HepG2 (cell line): ENCODE data around the gene FAM53C. TPM values are rescaled to one million over a fixed set of nuclear protein-coding genes. Genes with fewer than 3 reads are reported as not detected.

Experiments
- ATAD3A ChIP-seq: sonication (generic); formaldehyde crosslinking; IDR thresholded peaks from 2 replicates; pipeline ENCODE4 v1.4.0; 2020; ENCODE audit warnings: missing genetic modification reagents
- ATF2 ChIP-seq: sonication (generic); formaldehyde crosslinking; IDR thresholded peaks from 2 replicates; pipeline ENCODE4 v1.4.0; 2020; ENCODE audit warnings: missing genetic modification reagents
- ATRX ChIP-seq: sonication (generic); formaldehyde crosslinking; IDR thresholded peaks from 2 replicates; pipeline ENCODE4 v1.4.0; 2020; ENCODE audit warnings: missing genetic modification reagents, borderline replicate concordance
- CHCHD3 ChIP-seq: sonication (generic); formaldehyde crosslinking; IDR thresholded peaks from 2 replicates; pipeline ENCODE4 v1.8.0; 2022; ENCODE audit warnings: mild to moderate bottlenecking, missing genetic modification reagents, moderate library complexity
- CSRNP2 ChIP-seq: sonication (generic); formaldehyde crosslinking; conservative IDR thresholded peaks from 2 replicates; pipeline ENCODE4 v1.8.0; 2022; ENCODE audit warnings: low read depth, missing genetic modification reagents
- E2F1 ChIP-seq: sonication (generic); formaldehyde crosslinking; IDR thresholded peaks from 2 replicates; pipeline ENCODE4 v1.5.0; 2020; ENCODE audit warnings: missing genetic modification reagents
- ELF4 ChIP-seq: sonication (generic); formaldehyde crosslinking; IDR thresholded peaks from 2 replicates; pipeline ENCODE4 v1.5.0; 2020; ENCODE audit warnings: missing genetic modification reagents, mild to moderate bottlenecking, moderate library complexity, borderline replicate concordance
- GFI1 ChIP-seq: sonication (generic); formaldehyde crosslinking; IDR thresholded peaks from 2 replicates; pipeline ENCODE4 v1.5.0; 2020; ENCODE audit warnings: missing genetic modification reagents, mild to moderate bottlenecking, borderline replicate concordance
- IKZF5 ChIP-seq: IDR thresholded peaks from 2 replicates; pipeline ENCODE4 v1.6.1; 2018; ENCODE audit warnings: missing genetic modification reagents, mild to moderate bottlenecking, missing compliant biosample characterization
- KLF13 ChIP-seq: sonication (generic); formaldehyde crosslinking; IDR thresholded peaks from 2 replicates; pipeline ENCODE4 v1.4.0; 2020; ENCODE audit warnings: mild to moderate bottlenecking, missing genetic modification reagents
- MAFG ChIP-seq: sonication (generic); formaldehyde crosslinking; IDR thresholded peaks from 2 replicates; pipeline ENCODE4 v1.5.1; 2020; ENCODE audit warnings: mild to moderate bottlenecking, missing genetic modification reagents
- MIER3 ChIP-seq: IDR thresholded peaks from 2 replicates; pipeline ENCODE4 v1.6.1; 2016; ENCODE audit warnings: missing compliant biosample characterization, borderline replicate concordance
- NRL ChIP-seq: sonication (generic); formaldehyde crosslinking; IDR thresholded peaks from 2 replicates; pipeline ENCODE4 v1.5.0; 2020; ENCODE audit warnings: missing genetic modification reagents, mild to moderate bottlenecking, moderate library complexity, borderline replicate concordance
- PHF5A ChIP-seq: IDR thresholded peaks from one replicate; pipeline ENCODE4 v1.6.1; 2018; ENCODE audit warnings: low read depth, missing genetic modification reagents; ENCODE audit not compliant: unreplicated experiment
- REL ChIP-seq: sonication (generic); formaldehyde crosslinking; conservative IDR thresholded peaks from 2 replicates; pipeline ENCODE4 v1.8.0; 2022; ENCODE audit warnings: mild to moderate bottlenecking, missing genetic modification reagents, moderate library complexity
- TERF1 ChIP-seq: sonication (generic); formaldehyde crosslinking; IDR thresholded peaks from 2 replicates; pipeline ENCODE4 v1.8.0; 2022; ENCODE audit warnings: mild to moderate bottlenecking, missing genetic modification reagents, moderate library complexity
- ZNF3 ChIP-seq: IDR thresholded peaks from 2 replicates; pipeline ENCODE4 v1.7.0; 2017; ENCODE audit warnings: inconsistent platforms
- ZNF503 ChIP-seq: sonication (generic); formaldehyde crosslinking; IDR thresholded peaks from 2 replicates; pipeline ENCODE4 v1.4.0; 2020; ENCODE audit warnings: missing genetic modification reagents
- ZNF564 ChIP-seq: sonication (generic); formaldehyde crosslinking; IDR thresholded peaks from 2 replicates; pipeline ENCODE4 v1.8.1; 2023; ENCODE audit warnings: mild to moderate bottlenecking, missing genetic modification reagents
- ZNF747 ChIP-seq: sonication (generic); formaldehyde crosslinking; IDR thresholded peaks from 2 replicates; pipeline ENCODE4 v1.8.1; 2023; ENCODE audit warnings: missing genetic modification reagents, mild to moderate bottlenecking, borderline replicate concordance
- polyA plus RNA-seq, 8 experiments: library from polyadenylated mRNA; depleted of rRNA in 3 of 8; stranded (reverse) in 7 of 8; unstranded in 1 of 8; fragments of >200 nt; fragmentation: Illumina TruSeq in 4 of 8; extraction: Trizol in 4 of 8; gene quantifications; 2 replicates each; pipeline versions ENCODE4 v1.2.1 to v1.2.3, GENCODE V29; 2011 to 2016; ENCODE audit warnings: low read depth in 4 of 8, missing spikeins in 1 of 8, mixed read lengths in 1 of 8; ENCODE audit not compliant: insufficient read depth in 1 of 8
- total RNA-seq, 5 experiments: library from RNA; depleted of rRNA; stranded (reverse); fragments of >200 nt; fragmentation: Illumina TruSeq; extraction: Trizol; gene quantifications; 2 replicates each; pipeline ENCODE4 v1.2.3, GENCODE V29; 2016; ENCODE audit warnings: low read depth in 1 of 5

FAM53C gene
- total and polyA plus RNA-seq, 2 of the 13 experiments (the other 11 are each of a cell fraction or from before 2014, with no cell fraction given): 26.9 to 30.1 TPM

GRCh38 chr5:138337685-138338410, at the start of gene FAM53C (continued):
- no peak for TF ChIP-seq CSRNP2 (CRISPR knock-in tag)
- no peak for TF ChIP-seq ATAD3A
- TF ChIP-seq REL: 0 out of 2 replicates have a peak, but pooled peaks have one; percentile 28
- no peak for TF ChIP-seq ZNF3 (CRISPR knock-in tag)
- no peak for TF ChIP-seq CHCHD3 (CRISPR knock-in tag)
- peak; percentile 77; the same call in 1 of the 2 replicates for TF ChIP-seq ZNF564
- TF ChIP-seq IKZF5 (CRISPR knock-in tag): peak; percentile 72
- no peak for TF ChIP-seq PHF5A (CRISPR knock-in tag)
- peak; percentile 67 for TF ChIP-seq ATF2
- TF ChIP-seq NRL (CRISPR knock-in tag): peak; percentile 54
- no peak; the same call in 1 of the 2 replicates for TF ChIP-seq GFI1 (CRISPR knock-in tag)
- TF ChIP-seq MIER3 (CRISPR knock-in tag): peak; percentile 7; the same call in 1 of the 2 replicates
- no peak for TF ChIP-seq TERF1 (CRISPR knock-in tag)
- TF ChIP-seq ZNF503: no peak
- TF ChIP-seq ELF4 (CRISPR knock-in tag): no peak
- no peak for TF ChIP-seq ATRX (CRISPR knock-in tag)
- peak; percentile 88; the same call in 1 of the 2 replicates for TF ChIP-seq KLF13 (CRISPR knock-in tag)
- peak; percentile 77; the same call in 1 of the 2 replicates for TF ChIP-seq ZNF747 (CRISPR knock-in tag)
- no peak for TF ChIP-seq MAFG
- TF ChIP-seq E2F1 (CRISPR knock-in tag): peak; percentile 72; the same call in 1 of the 2 replicates
